HepG2 (cell line): ENCODE results near the gene NRL. TPM values are rescaled to one million over a fixed set of nuclear protein-coding genes. Genes with fewer than 3 reads are reported as not detected.

Experiments used
- AKAP8 ChIP-seq: sonication (generic); formaldehyde crosslinking; IDR thresholded peaks from 2 replicates; pipeline ENCODE4 v1.5.1; 2020; ENCODE audit warnings: mild to moderate bottlenecking, missing genetic modification reagents
- ELF3 ChIP-seq: IDR thresholded peaks from 2 replicates; pipeline ENCODE4 v1.6.1; 2016; ENCODE audit warnings: missing genetic modification reagents, missing compliant biosample characterization
- GATAD1 ChIP-seq: IDR thresholded peaks from 2 replicates; pipeline ENCODE4 v1.6.1; 2016; ENCODE audit warnings: missing genetic modification reagents, missing compliant biosample characterization
- NFKBIZ ChIP-seq: IDR thresholded peaks from 2 replicates; pipeline ENCODE4 v1.6.1; 2018; ENCODE audit warnings: missing genetic modification reagents, missing compliant biosample characterization
- NRL ChIP-seq: sonication (generic); formaldehyde crosslinking; IDR thresholded peaks from 2 replicates; pipeline ENCODE4 v1.5.0; 2020; ENCODE audit warnings: missing genetic modification reagents, mild to moderate bottlenecking, moderate library complexity, borderline replicate concordance
- PHF5A ChIP-seq: IDR thresholded peaks from one replicate; pipeline ENCODE4 v1.6.1; 2018; ENCODE audit warnings: low read depth, missing genetic modification reagents; ENCODE audit not compliant: unreplicated experiment
- RARA ChIP-seq: IDR thresholded peaks from 2 replicates; pipeline ENCODE4 v1.6.1; 2016; ENCODE audit warnings: missing genetic modification reagents, missing compliant biosample characterization
- TCF7L2 ChIP-seq: IDR thresholded peaks from 2 replicates; pipeline ENCODE4 v1.6.1; 2011; ENCODE audit warnings: mild to moderate bottlenecking, low read depth, low read length, moderate library complexity
- ZNF256 ChIP-seq: sonication (generic); formaldehyde crosslinking; conservative IDR thresholded peaks from 2 replicates; pipeline ENCODE4 v1.4.0; 2020; ENCODE audit warnings: missing genetic modification reagents
- ZNF343 ChIP-seq: sonication (generic); formaldehyde crosslinking; IDR thresholded peaks from 2 replicates; pipeline ENCODE4 v1.4.0; 2020; ENCODE audit warnings: mild to moderate bottlenecking, missing genetic modification reagents
- ZNF557 ChIP-seq: sonication (generic); formaldehyde crosslinking; IDR thresholded peaks from 2 replicates; pipeline ENCODE4 v1.4.0; 2020; ENCODE audit warnings: missing genetic modification reagents
- polyA plus RNA-seq, 8 experiments: library from polyadenylated mRNA; depleted of rRNA in 3 of 8; stranded (reverse) in 7 of 8; unstranded in 1 of 8; fragments of >200 nt; fragmentation: Illumina TruSeq in 4 of 8; extraction: Trizol in 4 of 8; gene quantifications; 2 replicates each; pipeline versions ENCODE4 v1.2.1 to v1.2.3, GENCODE V29; 2011 to 2016; ENCODE audit warnings: low read depth in 4 of 8, missing spikeins in 1 of 8, mixed read lengths in 1 of 8; ENCODE audit not compliant: insufficient read depth in 1 of 8
- total RNA-seq, 5 experiments: library from RNA; depleted of rRNA; stranded (reverse); fragments of >200 nt; fragmentation: Illumina TruSeq; extraction: Trizol; gene quantifications; 2 replicates each; pipeline ENCODE4 v1.2.3, GENCODE V29; 2016; ENCODE audit warnings: low read depth in 1 of 5
- TF ChIP-seq, protein P1 (sequence below): sonication (generic); formaldehyde crosslinking; IDR thresholded peaks from 2 replicates; pipeline ENCODE4 v1.4.0; 2020; ENCODE audit warnings: missing genetic modification reagents, borderline replicate concordance
- TF ChIP-seq, protein P2 (sequence below): sonication (generic); formaldehyde crosslinking; IDR thresholded peaks from 2 replicates; pipeline ENCODE4 v1.5.0; 2020; ENCODE audit warnings: mild to moderate bottlenecking, missing genetic modification reagents, borderline replicate concordance

The NRL gene
- total and polyA plus RNA-seq, 2 of the 13 experiments (the other 11 are each of a cell fraction or from before 2014, with no cell fraction given): 2.5 to 4.7 TPM

DNA sequence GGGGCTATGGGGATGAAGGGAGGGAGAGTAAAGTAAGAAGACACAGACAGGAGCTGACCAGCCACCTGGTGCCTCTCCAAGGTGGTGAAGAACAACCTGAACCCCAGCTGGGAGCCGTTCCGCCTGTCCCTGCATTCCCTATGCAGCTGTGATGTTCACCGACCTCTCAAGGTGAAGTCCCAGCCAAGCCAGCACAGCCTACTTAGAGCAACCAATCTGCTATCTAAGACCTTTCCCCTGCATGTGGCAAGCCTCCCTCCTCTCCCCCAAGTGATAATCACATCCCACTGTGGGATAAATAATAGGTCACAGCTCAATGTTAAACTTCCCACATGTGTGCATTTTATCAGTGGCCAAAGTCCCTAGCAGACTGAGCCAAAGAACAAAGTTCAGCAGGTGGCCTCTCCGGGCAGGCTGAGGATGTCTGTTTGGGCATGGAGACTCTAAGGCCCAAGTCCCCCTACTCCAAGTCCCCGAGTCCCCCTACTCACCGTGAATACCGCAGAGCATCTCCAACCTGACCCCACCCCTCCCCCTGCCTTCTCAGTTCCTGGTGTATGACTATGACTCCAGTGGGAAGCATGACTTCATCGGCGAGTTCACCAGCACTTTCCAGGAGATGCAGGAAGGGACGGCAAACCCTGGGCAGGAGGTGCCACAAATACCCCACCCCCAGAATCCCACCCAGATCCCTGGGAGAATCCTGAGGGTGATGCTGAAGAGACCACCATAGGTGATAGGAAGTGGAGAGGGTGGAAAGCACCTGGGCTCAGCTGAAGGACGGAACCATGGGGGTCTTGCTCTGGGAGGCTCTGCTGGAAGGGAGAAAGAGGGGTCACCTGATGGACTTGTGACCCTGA, 39.9 kb downstream of the NRL start (continued):
- TF ChIP-seq ZNF557 (no peak), ZNF256 (CRISPR knock-in tag) (no peak), NRL (CRISPR knock-in tag) (no peak), ELF3 (CRISPR knock-in tag) (no peak; the same call in 1 of the 2 replicates), ZNF343 (CRISPR knock-in tag) (0 out of 2 replicates have a peak, but pooled peaks have one; percentile 27), TCF7L2 (no peak), NFKBIZ (no peak), RARA (CRISPR knock-in tag) (no peak), AKAP8 (CRISPR knock-in tag) (no peak), PHF5A (CRISPR knock-in tag) (no peak), GATAD1 (CRISPR knock-in tag) (no peak)
- TF ChIP-seq, protein P1, sequence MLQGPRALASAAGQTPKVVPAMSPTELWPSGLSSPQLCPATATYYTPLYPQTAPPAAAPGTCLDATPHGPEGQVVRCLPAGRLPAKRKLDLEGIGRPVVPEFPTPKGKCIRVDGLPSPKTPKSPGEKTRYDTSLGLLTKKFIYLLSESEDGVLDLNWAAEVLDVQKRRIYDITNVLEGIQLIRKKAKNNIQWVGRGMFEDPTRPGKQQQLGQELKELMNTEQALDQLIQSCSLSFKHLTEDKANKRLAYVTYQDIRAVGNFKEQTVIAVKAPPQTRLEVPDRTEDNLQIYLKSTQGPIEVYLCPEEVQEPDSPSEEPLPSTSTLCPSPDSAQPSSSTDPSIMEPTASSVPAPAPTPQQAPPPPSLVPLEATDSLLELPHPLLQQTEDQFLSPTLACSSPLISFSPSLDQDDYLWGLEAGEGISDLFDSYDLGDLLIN (CRISPR knock-in tag): no peak
- TF ChIP-seq, protein P2, sequence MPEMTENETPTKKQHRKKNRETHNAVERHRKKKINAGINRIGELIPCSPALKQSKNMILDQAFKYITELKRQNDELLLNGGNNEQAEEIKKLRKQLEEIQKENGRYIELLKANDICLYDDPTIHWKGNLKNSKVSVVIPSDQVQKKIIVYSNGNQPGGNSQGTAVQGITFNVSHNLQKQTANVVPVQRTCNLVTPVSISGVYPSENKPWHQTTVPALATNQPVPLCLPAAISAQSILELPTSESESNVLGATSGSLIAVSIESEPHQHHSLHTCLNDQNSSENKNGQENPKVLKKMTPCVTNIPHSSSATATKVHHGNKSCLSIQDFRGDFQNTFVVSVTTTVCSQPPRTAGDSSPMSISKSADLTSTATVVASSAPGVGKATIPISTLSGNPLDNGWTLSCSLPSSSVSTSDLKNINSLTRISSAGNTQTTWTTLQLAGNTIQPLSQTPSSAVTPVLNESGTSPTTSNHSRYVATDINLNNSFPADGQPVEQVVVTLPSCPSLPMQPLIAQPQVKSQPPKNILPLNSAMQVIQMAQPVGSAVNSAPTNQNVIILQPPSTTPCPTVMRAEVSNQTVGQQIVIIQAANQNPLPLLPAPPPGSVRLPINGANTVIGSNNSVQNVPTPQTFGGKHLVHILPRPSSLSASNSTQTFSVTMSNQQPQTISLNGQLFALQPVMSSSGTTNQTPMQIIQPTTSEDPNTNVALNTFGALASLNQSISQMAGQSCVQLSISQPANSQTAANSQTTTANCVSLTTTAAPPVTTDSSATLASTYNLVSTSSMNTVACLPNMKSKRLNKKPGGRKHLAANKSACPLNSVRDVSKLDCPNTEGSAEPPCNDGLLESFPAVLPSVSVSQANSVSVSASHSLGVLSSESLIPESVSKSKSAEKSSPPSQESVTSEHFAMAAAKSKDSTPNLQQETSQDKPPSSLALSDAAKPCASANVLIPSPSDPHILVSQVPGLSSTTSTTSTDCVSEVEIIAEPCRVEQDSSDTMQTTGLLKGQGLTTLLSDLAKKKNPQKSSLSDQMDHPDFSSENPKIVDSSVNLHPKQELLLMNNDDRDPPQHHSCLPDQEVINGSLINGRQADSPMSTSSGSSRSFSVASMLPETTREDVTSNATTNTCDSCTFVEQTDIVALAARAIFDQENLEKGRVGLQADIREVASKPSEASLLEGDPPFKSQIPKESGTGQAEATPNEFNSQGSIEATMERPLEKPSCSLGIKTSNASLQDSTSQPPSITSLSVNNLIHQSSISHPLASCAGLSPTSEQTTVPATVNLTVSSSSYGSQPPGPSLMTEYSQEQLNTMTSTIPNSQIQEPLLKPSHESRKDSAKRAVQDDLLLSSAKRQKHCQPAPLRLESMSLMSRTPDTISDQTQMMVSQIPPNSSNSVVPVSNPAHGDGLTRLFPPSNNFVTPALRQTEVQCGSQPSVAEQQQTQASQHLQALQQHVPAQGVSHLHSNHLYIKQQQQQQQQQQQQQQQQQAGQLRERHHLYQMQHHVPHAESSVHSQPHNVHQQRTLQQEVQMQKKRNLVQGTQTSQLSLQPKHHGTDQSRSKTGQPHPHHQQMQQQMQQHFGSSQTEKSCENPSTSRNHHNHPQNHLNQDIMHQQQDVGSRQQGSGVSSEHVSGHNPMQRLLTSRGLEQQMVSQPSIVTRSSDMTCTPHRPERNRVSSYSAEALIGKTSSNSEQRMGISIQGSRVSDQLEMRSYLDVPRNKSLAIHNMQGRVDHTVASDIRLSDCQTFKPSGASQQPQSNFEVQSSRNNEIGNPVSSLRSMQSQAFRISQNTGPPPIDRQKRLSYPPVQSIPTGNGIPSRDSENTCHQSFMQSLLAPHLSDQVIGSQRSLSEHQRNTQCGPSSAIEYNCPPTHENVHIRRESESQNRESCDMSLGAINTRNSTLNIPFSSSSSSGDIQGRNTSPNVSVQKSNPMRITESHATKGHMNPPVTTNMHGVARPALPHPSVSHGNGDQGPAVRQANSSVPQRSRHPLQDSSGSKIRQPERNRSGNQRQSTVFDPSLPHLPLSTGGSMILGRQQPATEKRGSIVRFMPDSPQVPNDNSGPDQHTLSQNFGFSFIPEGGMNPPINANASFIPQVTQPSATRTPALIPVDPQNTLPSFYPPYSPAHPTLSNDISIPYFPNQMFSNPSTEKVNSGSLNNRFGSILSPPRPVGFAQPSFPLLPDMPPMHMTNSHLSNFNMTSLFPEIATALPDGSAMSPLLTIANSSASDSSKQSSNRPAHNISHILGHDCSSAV: no peak
